ENCODE results near the gene SLFN12L. TPM values are rescaled to one million over a fixed set of nuclear protein-coding genes. Genes with fewer than 3 reads are reported as not detected.
"Not testable (repeated sequence)": the region's sequence is repeated elsewhere in the genome, so short reads cannot be mapped to it uniquely, and the experiment has no call there.

Gene SLFN12L
- total and polyA plus RNA-seq, 4 donors, result 0.11 to 0.30 (median 0.22) TPM; not detected in 1

- Histone ChIP-seq H3K27ac (ENCODE audit: low read depth, low read length) (no peak overlapping the region), H3K27me3 (ENCODE audit: control insufficient read depth, insufficient read depth, low read length) (peaks cover 89% of the 10 kb centered on the region), H3K36me3 (ENCODE audit: control insufficient read depth, insufficient read depth, low read length) (no peaks in the 10 kb centered on the region), H3K9me3 (ENCODE audit: control insufficient read depth, insufficient read depth, low read length) (no peaks in the 10 kb centered on the region), H3K4me3 (ENCODE audit: low read depth, low read length) (no peak overlapping the region), H3K4me1 (ENCODE audit: control insufficient read depth, insufficient read depth, low read length) (peaks cover 18% of the 10 kb centered on the region)
- DNase-seq (ENCODE audit: low read depth in 4 of 6, low spot score in 6 of 6), result no peak
- 8% methylated on average over 12 of the region's 15 CpGs for WGBS (ENCODE audit: insufficient coverage)
Measured at GRCh38 chr17:35488991-35489390, 48.5 kb downstream of the SLFN12L start.

DNA sequence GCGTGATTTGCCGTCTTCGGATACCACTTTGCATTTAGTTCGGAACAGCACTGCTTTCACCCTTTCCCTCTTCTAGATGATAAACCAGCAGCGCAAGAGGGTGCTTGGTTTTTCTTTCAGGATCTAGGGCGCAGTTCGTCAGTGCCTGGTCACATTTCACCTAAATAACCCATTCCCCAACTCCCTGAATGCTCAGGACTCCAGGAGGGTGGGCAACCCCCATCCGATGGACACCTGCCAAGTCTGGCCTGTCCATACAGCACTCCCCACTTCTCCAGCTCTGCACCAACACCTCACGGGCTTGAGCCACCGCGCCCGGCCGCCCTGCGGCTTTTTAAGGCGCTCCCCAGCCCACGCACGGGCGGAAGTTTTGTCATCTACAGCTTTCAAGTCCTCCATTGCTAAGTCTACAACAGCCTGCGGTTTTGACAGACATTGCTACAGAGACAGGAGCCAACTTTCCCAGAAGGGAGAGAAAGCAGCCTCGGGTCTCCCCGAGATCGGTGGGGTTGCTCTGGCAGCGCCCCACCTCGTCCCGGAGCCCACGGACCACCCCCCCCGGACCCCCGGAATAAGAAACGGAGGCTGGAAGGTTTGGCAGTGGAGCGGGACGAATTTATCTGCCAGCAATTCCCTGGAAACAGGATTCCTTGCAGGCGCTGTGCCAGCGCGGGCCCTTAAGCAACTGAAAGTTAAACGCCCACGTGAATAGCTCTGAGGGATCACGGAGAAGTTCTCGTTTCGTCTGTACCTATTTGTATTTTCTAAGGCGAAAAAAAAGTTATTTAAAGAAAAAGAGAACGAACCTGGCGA, 50.4 kb downstream of the SLFN12L start:
- H3K4me3 ChIP-seq (ENCODE audit: low read depth, low read length), result peak overlapping the region; percentile 36
- 2% methylated on average over 42 of the region's 42 CpGs for WGBS (ENCODE audit: insufficient coverage)

DNA sequence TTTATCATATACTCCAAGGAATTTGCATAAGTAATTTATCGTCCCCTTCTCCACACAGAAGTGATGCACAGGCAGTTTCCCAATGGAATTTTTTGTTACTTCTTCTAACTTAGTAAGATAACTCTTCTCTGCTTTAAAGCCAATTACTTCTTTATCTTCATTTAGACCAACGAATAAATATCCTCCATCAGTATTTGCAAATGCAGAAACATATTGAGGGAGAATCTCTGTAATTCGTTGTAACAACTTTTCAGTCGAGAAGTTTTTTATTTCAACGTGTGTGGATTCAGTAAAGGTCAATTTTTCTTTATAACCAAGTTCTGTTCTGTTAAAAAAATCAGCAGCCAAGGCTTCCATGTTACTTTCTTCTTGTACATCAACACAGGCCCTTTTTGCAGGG, 58.2 kb downstream of the SLFN12L start:
- H3K4me1 ChIP-seq (ENCODE audit: control insufficient read depth, insufficient read depth, low read length), result no peaks in the 10 kb centered on the region
- H3K9me3 ChIP-seq (ENCODE audit: control insufficient read depth, insufficient read depth, low read length), result peaks cover 2% of the 10 kb centered on the region
- H3K4me3 ChIP-seq (ENCODE audit: low read depth, low read length), result no peak overlapping the region
- no peaks in the 10 kb centered on the region for H3K36me3 ChIP-seq (ENCODE audit: control insufficient read depth, insufficient read depth, low read length)
- WGBS (ENCODE audit: insufficient coverage), result 67% methylated on average over 1 of the region's 5 CpGs
- H3K27me3 ChIP-seq (ENCODE audit: control insufficient read depth, insufficient read depth, low read length), result peaks cover 53% of the 10 kb centered on the region
- no peak overlapping the region for H3K27ac ChIP-seq (ENCODE audit: low read depth, low read length)
- no peak for DNase-seq (ENCODE audit: low read depth in 4 of 6, low spot score in 6 of 6)

More for the DNA sequence above, 50.4 kb downstream of the SLFN12L start:
- DNase-seq (ENCODE audit: low read depth in 4 of 6, low spot score in 6 of 6), result peak in 1 of 6 donors; percentile 57
- Histone ChIP-seq H3K9me3 (ENCODE audit: control insufficient read depth, insufficient read depth, low read length) (peaks cover 2% of the 10 kb centered on the region), H3K27me3 (ENCODE audit: control insufficient read depth, insufficient read depth, low read length) (peaks cover 89% of the 10 kb centered on the region), H3K4me1 (ENCODE audit: control insufficient read depth, insufficient read depth, low read length) (peaks cover 18% of the 10 kb centered on the region), H3K36me3 (ENCODE audit: control insufficient read depth, insufficient read depth, low read length) (no peaks in the 10 kb centered on the region), H3K27ac (ENCODE audit: low read depth, low read length) (no peak overlapping the region)

DNA sequence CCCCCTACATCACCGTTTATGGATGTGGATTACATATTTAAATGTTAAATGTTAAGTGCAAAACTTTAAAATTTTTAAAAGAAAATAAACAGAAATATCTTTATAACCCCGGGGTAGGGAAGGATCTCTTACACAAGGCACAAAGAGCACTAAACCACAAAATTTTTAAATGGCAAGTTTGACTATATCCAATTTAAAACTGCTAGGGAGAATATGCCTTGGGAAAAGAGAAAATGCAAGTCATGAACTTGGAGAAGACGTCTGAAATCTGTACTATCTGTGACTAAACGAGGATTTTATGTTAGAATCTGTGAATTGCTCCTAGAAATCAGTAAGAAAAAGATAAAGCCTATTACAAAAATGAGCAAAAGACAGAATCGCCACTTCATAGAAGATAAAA, 60.2 kb downstream of the SLFN12L start:
- Histone ChIP-seq H3K4me3 (ENCODE audit: low read depth, low read length) (no peak overlapping the region), H3K27me3 (ENCODE audit: control insufficient read depth, insufficient read depth, low read length) (peaks cover 38% of the 10 kb centered on the region), H3K4me1 (ENCODE audit: control insufficient read depth, insufficient read depth, low read length) (no peaks in the 10 kb centered on the region), H3K36me3 (ENCODE audit: control insufficient read depth, insufficient read depth, low read length) (no peaks in the 10 kb centered on the region), H3K27ac (ENCODE audit: low read depth, low read length) (no peak overlapping the region), H3K9me3 (ENCODE audit: control insufficient read depth, insufficient read depth, low read length) (no peaks in the 10 kb centered on the region)
- no CpG with 5 or more reads among the region's 5 CpGs for WGBS (ENCODE audit: insufficient coverage)
- no peak for DNase-seq (ENCODE audit: low read depth in 4 of 6, low spot score in 6 of 6)

DNA sequence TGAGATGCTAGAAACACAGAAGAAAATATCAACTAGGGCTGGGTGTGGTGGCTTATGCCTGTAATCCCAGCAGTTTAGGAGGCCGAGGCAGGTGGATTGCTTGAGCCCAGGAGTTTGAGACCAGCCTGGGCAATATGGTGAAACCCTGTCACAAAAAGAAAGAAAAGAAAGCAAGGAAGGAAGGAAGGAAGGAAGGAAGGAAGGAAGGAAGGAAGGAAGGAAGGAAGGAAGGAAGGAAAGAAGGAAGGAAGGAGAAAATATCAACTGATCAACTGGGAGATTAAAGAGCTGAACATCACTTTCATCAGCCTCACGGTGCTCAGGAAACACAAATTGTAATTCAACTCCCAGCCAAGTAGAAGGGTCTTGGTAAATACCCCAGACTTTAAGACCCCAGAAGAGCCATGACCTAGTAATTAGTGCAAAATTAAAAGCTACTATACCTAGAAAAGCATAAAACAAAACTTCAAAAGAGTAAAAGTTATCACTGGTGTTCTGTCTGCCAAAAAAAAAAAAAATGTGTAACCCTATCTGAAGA, 61.1 kb downstream of the SLFN12L start:
- H3K27me3 ChIP-seq (ENCODE audit: control insufficient read depth, insufficient read depth, low read length), result peaks cover 36% of the 10 kb centered on the region
- 50% methylated on average over 1 of the region's 2 CpGs for WGBS (ENCODE audit: insufficient coverage)

DNA sequence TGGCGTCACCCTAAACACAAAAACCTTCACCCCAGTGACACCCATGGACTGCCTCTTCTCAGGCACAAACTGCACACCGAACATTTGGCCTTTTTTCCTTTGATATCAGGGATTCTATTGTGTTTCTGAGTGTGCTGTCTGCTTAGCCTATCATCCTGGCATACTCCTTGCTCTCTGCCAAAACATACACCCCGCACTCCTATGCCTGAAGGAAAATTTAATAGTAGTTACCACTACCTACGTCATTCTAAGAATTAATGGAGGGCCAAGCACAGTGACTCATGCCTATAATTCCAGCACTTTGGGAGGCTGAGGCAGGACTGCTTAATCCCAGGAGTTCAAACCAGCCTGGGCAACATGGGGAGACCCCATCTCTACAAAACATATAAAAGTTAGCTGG, 69.0 kb downstream of the SLFN12L start:
- WGBS (ENCODE audit: insufficient coverage), result 84% methylated on average over 3 of the region's 4 CpGs
- no peaks in the 10 kb centered on the region for H3K4me1 ChIP-seq (ENCODE audit: control insufficient read depth, insufficient read depth, low read length)
- no peak overlapping the region for H3K27ac ChIP-seq (ENCODE audit: low read depth, low read length)
- no peaks in the 10 kb centered on the region for H3K36me3 ChIP-seq (ENCODE audit: control insufficient read depth, insufficient read depth, low read length)
- H3K9me3 ChIP-seq (ENCODE audit: control insufficient read depth, insufficient read depth, low read length), result peaks cover 2% of the 10 kb centered on the region
- no peak overlapping the region for H3K4me3 ChIP-seq (ENCODE audit: low read depth, low read length)
- peaks cover 9% of the 10 kb centered on the region for H3K27me3 ChIP-seq (ENCODE audit: control insufficient read depth, insufficient read depth, low read length)
- DNase-seq (ENCODE audit: low read depth in 4 of 6, low spot score in 6 of 6), result no peak

More for the DNA sequence above, 61.1 kb downstream of the SLFN12L start:
- Histone ChIP-seq H3K27ac (ENCODE audit: low read depth, low read length) (no peak overlapping the region), H3K4me1 (ENCODE audit: control insufficient read depth, insufficient read depth, low read length) (no peaks in the 10 kb centered on the region), H3K36me3 (ENCODE audit: control insufficient read depth, insufficient read depth, low read length) (no peaks in the 10 kb centered on the region), H3K4me3 (ENCODE audit: low read depth, low read length) (no peak overlapping the region), H3K9me3 (ENCODE audit: control insufficient read depth, insufficient read depth, low read length) (no peaks in the 10 kb centered on the region)
- DNase-seq (ENCODE audit: low read depth in 4 of 6, low spot score in 6 of 6), result no peak

- no peak overlapping the region for H3K4me3 ChIP-seq (ENCODE audit: low read depth, low read length)
- H3K36me3 ChIP-seq (ENCODE audit: control insufficient read depth, insufficient read depth, low read length), result no peaks in the 10 kb centered on the region
- H3K27me3 ChIP-seq (ENCODE audit: control insufficient read depth, insufficient read depth, low read length), result peaks cover 15% of the 10 kb centered on the region
- DNase-seq (ENCODE audit: low read depth in 4 of 6, low spot score in 6 of 6), result no peak
- no peak overlapping the region for H3K27ac ChIP-seq (ENCODE audit: low read depth, low read length)
- peaks cover 2% of the 10 kb centered on the region for H3K9me3 ChIP-seq (ENCODE audit: control insufficient read depth, insufficient read depth, low read length)
- 100% methylated on average over 1 of the region's 4 CpGs for WGBS (ENCODE audit: insufficient coverage)
- H3K4me1 ChIP-seq (ENCODE audit: control insufficient read depth, insufficient read depth, low read length), result no peaks in the 10 kb centered on the region
Measured at GRCh38 chr17:35467824-35468223, 69.7 kb downstream of the SLFN12L start.

- Histone ChIP-seq H3K4me1 (ENCODE audit: control insufficient read depth, insufficient read depth, low read length) (peaks cover 7% of the 10 kb centered on the region), H3K27ac (ENCODE audit: low read depth, low read length) (no peak overlapping the region), H3K4me3 (ENCODE audit: low read depth, low read length) (no peak overlapping the region), H3K9me3 (ENCODE audit: control insufficient read depth, insufficient read depth, low read length) (peaks cover 2% of the 10 kb centered on the region), H3K36me3 (ENCODE audit: control insufficient read depth, insufficient read depth, low read length) (no peaks in the 10 kb centered on the region), H3K27me3 (ENCODE audit: control insufficient read depth, insufficient read depth, low read length) (peaks cover 52% of the 10 kb centered on the region)
- DNase-seq (ENCODE audit: low read depth in 4 of 6, low spot score in 6 of 6), result peak in 1 of 6 donors; percentile 9
- 2% methylated on average over 40 of the region's 44 CpGs for WGBS (ENCODE audit: insufficient coverage)
Measured at GRCh38 chr17:35460354-35460851, 77.1 kb downstream of the SLFN12L start.

DNA sequence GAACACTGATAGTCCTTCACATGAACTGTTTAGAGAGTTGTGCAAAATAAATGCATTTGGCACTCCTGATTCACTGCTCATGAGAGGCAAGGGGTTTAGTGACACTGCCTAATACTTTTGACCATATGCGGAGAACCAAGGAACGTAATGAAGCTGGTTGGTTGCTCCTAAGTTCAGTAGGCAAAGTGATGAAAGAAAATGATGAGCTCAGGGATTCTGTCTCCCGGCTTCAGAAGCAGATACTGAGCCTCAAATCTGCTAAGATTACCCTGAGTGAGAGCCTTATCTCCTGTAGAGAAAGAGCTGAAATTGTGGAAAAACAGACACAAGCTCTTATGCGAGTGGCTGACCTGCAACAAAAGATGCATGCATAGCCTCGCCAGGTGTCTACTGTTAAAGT, 83.4 kb downstream of the SLFN12L start:
- not testable (repeated sequence) for H3K36me3 ChIP-seq (ENCODE audit: control insufficient read depth, insufficient read depth, low read length); DNase-seq (ENCODE audit: low read depth in 4 of 6, low spot score in 6 of 6); H3K4me3 ChIP-seq (ENCODE audit: low read depth, low read length); H3K9me3 ChIP-seq (ENCODE audit: control insufficient read depth, insufficient read depth, low read length); H3K27ac ChIP-seq (ENCODE audit: low read depth, low read length); H3K4me1 ChIP-seq (ENCODE audit: control insufficient read depth, insufficient read depth, low read length)
- WGBS (ENCODE audit: insufficient coverage), result 88% methylated on average over 5 of the region's 5 CpGs
- H3K27me3 ChIP-seq (ENCODE audit: control insufficient read depth, insufficient read depth, low read length), result peaks cover 62% of the 10 kb centered on the region

DNA sequence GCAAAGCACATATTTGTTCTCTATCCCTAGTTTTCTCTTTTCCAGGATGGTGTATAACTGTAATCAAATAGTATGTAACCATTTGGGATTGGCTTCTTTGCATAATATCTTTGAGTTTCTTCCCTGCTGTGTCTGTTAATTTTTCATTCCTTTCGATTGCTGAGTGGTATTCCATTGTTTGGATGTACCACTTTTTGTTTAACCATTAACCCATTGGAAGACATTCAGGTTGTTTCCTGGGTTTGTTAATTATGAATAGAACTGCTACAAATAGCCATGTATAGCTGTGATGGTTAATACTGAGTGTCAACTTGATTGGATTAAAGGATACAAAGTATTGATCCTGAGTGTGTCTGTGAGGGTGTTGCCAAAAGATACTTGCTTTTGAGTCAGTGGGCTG, 84.3 kb downstream of the SLFN12L start:
- Histone ChIP-seq H3K27me3 (ENCODE audit: control insufficient read depth, insufficient read depth, low read length) (peaks cover 65% of the 10 kb centered on the region), H3K36me3 (ENCODE audit: control insufficient read depth, insufficient read depth, low read length) (no peaks in the 10 kb centered on the region)
- no CpG with 5 or more reads among the region's 1 CpG for WGBS (ENCODE audit: insufficient coverage)

More for the DNA sequence above, 84.3 kb downstream of the SLFN12L start:
- no peak overlapping the region for H3K27ac ChIP-seq (ENCODE audit: low read depth, low read length)
- peaks cover 2% of the 10 kb centered on the region for H3K9me3 ChIP-seq (ENCODE audit: control insufficient read depth, insufficient read depth, low read length)
- no peak overlapping the region for H3K4me3 ChIP-seq (ENCODE audit: low read depth, low read length)
- no peak for DNase-seq (ENCODE audit: low read depth in 4 of 6, low spot score in 6 of 6)
- H3K4me1 ChIP-seq (ENCODE audit: control insufficient read depth, insufficient read depth, low read length), result peaks cover 15% of the 10 kb centered on the region
